HG03520 (cell line): ENCODE measurements around the gene CTSZ.
A peak's percentile ranks its signal among the peaks of the same experiment; 100 is the strongest.

Experiments
- ATAC-seq: cut with Tn5 transposase; IDR thresholded peaks from one replicate; pipeline ENCODE4 v1.9.1; 2021; ENCODE audit warnings: mild to moderate bottlenecking, moderate library complexity; ENCODE audit not compliant: unreplicated experiment

Gene CTSZ

DNA sequence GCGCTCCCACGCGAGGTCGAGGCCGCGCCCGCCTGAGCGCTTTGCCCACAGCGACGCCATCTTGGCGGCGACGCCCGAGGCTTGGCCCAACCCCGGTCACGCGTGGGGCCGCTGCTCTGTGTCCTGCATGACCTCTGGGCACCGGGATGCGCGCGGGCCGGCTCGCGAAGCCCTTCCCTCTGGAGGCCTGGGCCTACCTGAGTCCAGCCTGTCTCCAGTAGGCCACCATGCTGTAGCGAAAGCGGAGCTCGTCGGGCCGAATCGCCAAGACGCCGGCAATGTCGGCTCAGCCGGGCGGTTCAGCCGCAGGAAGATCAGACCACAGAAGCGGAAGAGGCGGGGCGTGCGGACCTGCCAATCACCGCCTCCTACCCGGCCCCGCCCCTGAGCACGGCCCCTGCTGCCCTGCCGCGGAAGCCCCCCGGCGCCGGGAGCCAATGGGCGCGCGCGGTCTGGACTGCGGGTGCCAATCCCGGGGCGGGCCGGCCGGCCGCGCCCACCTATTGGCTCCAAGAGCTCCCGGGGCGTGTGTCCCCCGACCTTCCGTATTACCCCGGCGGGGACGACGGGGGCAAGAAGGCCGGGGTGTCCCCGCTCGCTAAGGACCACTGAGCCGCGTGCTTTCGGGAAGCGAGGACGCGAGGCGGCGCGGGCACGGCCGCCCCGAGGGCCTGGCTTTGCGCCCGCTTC lies 25.1 kb upstream of the CTSZ start, which contains the start of gene ATP5F1E:
Gene ATP5F1E, minus strand, starts transcription at position 313 of the 690 bp plus-strand sequence. Its CDS starts 84 bp downstream, at position 229.
- ATAC-seq = peak; percentile 91

DNA sequence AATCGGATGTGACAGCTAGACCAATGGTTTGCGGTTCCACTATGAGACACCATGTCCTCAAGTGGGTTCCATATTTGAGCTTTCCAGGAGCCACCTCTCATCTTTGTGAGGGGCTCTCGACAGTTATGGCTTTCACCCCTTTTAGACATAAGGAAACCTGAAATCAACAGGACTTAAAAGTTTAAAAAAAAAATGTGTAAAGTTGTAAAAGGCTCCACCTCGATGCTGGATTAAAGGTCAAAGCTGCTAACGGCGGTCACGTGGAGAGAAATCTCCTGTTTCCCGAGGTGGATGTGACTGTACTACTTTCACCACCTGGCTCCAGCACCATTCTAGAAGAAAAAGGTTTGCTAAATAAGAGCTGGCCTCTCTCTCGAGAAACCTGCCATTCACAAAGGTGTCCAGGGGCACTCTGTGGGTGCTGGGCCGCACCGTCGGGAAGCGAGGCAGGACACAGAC lies 24.5 kb upstream of the CTSZ start:
- ATAC-seq = no peak

DNA sequence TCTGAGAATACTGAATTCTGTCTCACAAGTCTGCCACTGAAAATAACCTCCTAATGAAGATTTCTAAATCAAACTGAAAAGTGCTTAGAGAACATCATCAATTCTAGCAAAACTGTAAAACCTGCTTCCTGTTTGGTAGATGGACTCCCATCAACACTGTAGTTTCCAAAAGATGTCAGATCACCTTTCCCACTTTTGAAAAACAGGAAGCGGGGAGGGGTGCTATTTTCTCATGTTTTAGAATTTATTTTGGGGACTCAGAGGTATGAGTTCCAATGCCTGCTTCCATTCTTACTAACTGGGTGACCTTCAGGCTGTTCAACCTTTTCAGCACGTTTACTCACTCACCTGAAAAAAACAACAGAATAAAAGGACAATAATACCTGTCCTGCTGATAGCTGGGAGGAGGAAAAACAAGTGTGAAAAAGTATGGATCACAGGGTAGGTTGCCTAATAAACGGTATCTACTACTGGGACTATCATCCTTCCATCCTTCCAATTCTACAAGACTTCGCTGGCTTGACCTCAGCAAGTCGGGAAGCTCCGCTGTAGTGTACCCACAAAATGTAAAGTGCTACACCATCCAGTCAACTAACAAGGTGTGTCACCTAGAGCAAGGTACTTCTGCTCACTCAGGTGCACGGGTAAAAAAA lies 24.0 kb upstream of the CTSZ start:
- ATAC-seq = no peak

DNA sequence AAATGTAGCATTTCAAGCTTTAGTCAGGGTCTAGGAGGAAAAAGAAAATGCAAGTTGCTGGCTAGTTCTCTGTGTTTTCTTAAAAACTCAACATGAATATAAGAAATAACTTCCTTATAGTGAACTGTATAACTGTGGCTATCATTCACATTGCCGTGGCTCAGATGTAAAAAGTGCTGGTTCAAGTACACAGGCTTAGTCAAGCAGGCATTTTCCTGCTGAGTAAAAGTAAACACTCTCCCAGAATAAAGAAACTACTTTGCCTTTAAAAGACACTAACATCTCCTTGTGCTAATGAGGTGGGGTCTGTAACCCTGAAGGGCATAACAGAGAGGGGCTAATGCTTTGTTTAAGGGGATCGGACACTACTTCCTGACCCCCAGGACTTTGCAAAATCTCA lies 21.8 kb upstream of the CTSZ start:
- no peak for ATAC-seq

DNA sequence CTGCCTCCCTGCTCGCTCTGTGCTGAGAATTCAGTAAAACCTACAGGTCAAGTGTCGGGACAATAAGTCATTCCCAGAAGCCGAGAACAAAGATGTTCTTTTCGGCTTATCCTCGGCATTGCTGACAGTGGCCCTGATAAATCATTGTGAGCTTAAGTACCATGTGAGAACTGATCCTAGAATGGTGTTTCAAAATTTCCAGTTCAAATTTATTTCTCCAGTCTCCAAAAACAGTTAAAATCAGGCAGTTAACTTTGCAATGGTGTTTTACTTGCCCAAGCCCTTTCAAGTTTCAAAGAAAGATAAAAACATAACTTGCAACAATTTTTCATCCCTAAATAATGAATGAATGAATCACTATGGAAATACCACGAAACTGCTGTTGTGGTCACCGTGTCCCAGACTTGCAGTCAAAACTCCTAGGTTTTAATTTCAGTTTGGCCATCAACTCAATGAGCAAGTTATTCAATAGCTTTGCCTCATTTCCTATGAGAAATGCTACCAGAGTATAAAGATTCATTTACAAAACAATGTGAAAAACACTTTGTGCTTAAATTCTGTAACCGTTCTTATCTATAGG lies 20.8 kb upstream of the CTSZ start:
- no peak for ATAC-seq

DNA sequence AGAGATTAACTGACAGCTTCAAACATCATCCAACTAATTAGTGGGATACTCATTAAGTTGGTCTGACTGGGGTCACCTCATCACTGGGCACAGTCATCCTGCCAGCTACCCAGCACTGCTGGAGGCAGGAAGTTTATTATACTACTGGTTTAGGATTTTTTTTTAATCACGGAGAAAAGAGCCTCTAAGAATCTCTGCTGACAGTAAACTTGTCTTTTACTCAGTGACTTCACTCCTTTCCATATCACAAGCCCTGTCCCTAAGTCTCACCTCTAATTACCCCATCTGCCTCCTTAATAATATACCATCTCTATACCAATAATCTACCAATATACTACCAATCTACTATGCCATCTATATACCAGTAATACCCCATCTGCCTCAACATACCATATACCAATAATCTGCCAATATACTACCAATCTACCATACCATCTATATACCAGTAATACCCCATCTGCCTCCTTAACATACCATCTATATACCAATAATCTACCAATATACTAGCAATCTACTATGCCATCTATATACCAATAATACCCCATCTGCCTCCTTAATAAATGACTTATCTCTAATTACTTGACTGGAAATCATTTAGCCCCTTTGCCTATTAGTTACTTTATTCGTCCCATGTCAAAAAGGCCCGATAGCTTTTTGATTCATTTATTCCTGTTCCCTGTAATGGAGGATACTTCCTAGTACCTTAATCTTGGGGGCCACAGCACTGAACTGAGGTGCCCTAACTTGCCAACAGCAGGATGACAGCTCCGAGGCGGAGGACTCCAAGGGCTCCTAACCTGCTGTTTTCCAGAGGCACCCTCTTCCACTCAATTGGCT lies 20.1 kb upstream of the CTSZ start:
- ATAC-seq = no peak

DNA sequence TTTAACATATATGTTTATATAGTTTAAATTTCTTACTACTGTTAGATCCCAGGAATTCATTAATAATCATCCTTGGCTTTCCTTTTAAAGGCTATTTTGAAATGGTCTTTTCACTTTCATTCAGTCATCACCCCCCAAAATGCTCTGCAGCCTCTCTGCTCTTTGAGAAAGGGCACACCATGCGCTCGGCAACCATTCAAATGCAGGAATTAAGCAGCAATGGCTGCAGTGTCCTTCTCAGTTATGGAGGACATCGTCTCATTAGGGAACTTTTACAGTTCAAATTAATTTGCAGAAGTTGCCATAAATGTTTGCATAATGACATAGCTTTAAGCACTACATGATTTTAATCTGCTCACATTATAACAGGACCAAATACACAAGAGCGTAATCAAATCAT lies 18.5 kb upstream of the CTSZ start:
- no peak for ATAC-seq

DNA sequence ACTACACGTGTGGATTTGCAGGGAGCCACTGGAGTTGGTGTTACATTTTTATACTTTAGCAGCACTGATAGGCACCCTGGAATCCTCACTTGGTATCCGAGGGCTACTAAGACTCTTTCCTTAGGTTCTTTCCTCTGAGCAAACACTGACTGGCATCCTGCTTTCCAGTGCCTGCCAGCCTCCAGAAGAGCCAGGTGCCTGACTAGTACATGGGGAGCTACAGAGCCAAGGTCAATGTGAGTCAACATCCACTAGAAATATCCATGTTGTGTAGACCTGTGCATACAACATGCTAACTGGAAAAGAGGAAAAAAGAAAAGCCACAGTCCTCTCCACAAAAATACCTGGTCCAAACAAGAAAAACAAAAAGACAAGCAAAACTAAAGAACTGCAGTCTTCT lies 18.0 kb upstream of the CTSZ start:
- ATAC-seq = no peak

DNA sequence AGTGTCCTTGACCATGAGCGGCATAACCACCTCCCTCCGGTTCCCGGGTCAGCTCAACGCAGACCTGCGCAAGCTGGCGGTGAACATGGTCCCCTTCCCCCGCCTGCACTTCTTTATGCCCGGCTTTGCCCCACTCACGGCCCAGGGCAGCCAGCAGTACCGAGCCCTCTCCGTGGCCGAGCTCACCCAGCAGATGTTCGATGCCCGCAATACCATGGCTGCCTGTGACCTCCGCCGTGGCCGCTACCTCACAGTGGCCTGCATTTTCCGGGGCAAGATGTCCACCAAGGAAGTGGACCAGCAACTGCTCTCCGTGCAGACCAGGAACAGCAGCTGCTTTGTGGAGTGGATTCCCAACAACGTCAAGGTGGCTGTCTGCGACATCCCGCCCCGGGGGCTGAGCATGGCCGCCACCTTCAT lies 17.1 kb upstream of the CTSZ start:
- no peak for ATAC-seq

DNA sequence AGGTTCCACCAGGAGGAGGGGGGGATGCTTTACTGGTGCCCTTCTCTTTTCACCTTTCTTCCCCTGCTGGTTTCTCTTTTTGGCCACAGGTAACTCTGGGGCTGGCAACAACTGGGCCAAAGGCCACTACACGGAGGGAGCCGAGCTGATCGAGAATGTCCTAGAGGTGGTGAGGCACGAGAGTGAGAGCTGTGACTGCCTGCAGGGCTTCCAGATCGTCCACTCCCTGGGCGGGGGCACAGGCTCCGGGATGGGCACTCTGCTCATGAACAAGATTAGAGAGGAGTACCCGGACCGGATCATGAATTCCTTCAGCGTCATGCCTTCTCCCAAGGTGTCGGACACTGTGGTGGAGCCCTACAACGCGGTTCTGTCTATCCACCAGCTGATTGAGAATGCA lies 16.6 kb upstream of the CTSZ start:
- no peak for ATAC-seq

DNA sequence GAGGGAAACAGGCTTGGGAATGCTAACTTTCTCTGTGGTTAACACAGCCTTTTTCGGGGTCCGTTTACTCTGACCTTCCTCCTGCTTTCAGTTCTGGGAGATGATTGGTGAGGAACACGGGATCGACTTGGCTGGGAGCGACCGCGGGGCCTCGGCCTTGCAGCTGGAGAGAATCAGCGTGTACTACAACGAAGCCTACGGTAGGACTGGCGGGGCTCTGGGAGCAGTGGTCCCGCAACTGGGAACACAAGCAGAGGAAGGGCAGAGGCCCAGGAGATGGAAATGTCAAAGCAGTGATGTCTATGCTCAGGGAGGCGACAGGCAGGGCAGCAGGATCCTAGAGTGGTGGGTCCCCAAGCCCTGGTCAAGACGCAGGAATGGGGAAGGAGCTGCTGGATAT lies 15.7 kb upstream of the CTSZ start:
- no peak for ATAC-seq

DNA sequence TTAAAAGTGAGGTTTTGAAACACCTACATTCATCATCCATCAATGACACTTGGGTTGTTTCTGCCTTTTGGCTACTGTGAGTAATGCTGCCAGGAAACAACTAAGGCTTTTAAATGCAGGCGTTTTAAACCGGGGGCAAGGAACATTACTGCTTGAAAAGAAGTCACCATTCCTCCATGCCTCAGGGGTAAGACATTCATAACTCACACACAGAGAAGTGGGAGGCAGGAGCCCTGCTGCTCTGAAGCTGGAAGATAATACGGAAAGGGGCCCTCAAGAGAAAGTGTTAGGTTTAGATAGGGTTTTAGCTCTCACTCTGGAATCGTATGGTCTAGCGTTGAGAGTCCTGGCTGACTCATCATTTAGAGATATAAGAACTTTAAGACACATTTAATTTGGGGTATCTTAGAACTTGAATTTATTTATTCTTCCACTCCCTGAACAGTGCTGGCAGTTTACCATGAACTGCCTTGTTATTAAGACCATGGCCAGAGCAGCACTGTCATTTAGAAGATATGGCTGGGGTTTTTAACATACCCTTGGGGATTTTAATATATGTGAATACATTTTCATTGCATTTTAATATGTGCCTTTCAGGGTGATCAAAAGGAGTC lies 14.0 kb upstream of the CTSZ start:
- ATAC-seq = no peak

DNA sequence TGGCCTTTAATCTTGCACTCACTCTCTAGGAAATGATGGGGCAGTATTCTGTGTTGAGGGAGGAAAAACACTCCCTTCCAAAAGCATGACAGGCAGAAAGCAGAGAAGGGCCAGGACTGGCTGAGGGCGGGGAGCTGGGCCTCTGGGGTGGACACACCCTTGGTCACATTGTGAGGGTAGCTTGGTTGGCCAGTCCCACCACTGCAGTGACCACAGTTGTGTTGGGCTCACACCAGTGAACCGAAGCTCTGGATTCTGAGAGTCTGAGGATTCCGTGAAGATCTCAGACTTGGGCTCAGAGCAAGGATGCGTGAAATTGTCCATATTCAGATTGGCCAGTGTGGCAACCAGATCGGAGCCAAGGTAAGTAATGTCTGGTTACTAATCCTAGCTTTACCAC lies 12.2 kb upstream of the CTSZ start, which contains the start of gene TUBB1:
Gene TUBB1, plus strand, starts transcription at position 213 of the 400 bp plus-strand sequence. Its CDS starts 94 bp downstream, at position 307.
- ATAC-seq = no peak

DNA sequence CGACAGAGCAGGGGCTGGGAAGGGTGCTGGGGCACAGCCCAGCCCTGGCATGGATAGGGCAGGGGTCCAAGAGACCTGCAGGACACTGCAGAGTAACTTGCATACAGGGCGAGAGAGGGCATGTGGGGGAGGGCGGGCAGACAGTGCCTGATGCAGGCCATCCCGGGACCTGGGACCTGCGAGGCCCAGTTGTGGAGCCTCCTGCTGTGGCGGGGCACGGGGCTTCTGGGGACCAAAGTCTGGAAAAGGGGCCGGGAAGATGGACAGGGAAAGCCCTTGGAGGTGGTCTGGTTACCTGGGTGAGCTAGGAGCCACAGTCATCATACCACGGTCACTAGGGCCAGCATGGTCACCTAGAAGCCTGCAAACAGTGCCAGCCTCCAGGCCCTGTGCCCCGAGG lies 11.8 kb upstream of the CTSZ start:
- no peak for ATAC-seq

DNA sequence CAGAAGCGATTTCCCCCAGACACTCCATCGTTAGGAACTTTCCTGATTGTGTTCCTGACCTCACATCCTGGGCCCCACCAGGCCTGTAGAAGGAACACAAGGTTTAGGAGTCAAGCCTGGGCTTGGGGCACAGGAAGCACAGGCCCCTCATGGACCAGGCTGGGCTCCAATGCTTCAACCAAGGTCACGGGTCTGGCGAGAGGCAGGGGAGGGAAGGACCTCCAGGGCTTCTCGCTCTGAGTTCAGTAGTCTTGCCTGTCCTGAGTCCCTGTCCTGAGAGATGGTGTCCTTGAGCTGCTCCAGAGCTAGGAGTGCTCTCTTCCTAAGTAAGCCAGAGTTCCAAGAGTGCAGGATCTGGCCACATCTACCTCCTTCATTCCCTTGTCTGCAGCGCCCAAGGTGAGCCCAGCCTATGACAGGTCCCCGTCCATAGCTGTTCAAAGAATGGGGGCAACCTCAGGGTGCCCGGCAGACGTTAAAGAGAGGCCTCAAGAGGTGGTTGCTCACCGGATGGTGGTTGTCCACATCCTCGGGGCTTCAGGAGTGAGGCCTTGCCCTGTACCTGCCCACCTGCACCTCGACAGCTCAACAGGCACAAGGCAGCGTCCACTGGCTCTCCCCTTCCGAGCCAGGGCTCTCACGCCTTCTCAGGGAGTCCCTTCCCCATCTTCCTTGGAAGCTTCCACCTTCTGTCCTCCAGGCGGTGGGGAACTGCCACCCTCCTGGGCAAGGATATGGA lies 10.6 kb upstream of the CTSZ start:
- ATAC-seq = no peak

DNA sequence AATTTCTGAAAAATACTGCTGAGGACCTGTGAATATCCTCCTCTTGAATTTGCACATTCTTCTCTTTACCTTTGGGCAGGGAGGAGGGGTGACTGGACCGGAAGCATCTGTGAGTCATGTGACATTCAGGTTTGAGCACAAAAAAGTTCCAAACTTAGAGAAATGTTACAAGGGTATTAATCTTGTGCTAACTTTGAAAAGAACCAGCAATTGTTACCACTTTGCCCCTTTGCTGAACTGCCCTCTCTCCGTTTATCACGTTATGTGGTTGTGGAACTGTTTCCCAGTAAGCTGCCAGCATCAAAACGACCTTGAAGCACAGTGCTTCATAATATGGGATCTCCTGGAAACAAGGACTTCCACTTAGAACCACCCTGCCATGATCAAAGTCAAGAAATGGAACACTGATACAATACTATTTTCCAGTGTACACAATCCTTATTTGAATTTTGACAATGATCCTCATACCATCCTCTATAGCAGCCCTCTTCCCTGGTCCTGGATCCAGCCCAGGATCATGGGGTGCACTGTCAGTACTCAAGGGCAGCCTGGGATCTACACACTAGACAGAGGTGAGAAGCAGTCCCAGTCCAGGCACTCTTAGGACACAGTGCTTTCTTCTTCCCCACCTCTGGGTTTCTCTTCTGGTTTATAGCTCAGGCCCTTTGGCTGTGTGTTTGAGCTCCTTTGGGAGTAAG lies 9.9 kb upstream of the CTSZ start:
- ATAC-seq = no peak

DNA sequence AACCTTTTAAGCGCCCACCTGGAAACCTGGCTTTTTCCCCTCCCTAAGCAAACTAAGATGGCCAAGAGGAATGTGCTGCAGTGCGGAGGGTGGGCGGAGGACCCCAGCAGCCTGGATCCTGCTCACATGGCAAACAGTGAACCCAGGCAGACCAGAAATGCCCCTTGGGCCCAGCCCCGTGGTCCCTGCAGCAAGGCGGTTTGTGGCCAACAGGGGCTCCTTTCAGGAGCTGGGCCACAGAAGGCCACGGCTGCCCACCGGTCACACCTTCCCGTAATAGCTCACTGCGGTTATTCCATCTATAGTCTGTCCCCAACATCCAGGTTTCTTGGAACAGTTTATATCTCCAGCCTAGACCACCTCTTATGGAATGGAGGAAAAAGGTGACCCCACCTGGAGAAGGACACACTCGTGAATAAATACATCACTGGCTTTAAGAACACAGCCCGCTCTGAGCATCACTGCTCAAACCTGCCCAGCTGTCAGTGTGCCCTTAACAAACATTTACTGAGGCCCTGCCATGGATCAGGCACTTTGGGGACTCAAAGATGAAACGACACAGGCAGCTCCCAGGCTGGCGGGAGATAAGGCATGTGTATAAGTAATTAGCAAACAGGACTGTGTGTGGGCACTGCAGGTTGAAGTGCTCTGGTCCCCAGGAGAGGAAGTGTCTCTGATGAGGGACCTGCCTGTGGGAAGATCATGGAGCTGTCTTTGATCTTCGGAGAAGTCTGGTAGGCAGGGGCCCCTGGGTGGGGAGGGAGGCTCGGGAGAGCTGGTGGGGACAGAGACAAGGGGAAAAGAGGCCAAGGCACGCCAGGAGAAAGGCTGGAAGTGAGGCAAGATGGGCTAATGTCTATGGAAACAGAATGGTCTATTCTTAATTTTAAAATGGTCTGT lies 9.0 kb upstream of the CTSZ start:
- no peak for ATAC-seq

DNA sequence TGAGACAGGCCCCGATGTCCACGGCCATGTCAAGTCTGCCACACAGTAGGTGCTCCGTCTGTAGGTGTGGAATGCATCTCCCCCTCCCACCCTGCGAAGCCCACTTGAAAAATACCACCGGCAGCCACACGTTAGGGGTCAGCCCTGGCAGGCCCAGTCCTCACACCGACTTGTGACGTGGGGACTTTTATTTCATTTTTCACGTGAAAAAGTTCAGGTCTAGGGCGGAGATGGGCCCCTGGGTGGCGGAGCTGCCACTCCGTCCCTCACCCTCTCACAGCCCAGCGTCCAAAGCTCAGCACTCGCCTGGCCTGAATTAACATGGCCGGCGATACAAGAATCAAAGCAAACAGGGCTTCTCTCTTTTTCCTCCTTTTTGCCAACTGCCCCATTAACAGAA lies 8.4 kb upstream of the CTSZ start:
- ATAC-seq = no peak
